Keratinocyte (primary cell): ENCODE data around the gene DUSP3. TPM values are rescaled to one million over a fixed set of nuclear protein-coding genes. Genes with fewer than 3 reads are reported as not detected.
A peak's percentile ranks its signal among the peaks of the same experiment; 100 is the strongest.

Experiments used
- DNase-seq: peaks from one replicate; pipeline ENCODE4 v3.0.0-alpha.2; 2011; ENCODE audit warnings: low read depth, missing footprints, low spot score
- FAIRE-seq: peaks from 2 replicates; lab custom pipeline; 2011; peaks lifted over from hg19 to GRCh38; lab: Jason Lieb, UNC
- H2AFZ ChIP-seq: 2 replicates; pipeline ENCODE4 v1.6.0; 2012; ENCODE audit warnings: low read length, control low read depth, inconsistent platforms; ENCODE audit not compliant: control insufficient read depth
- H3K27ac ChIP-seq: 2 replicates; pipeline ENCODE4 v1.5.1; 2011; ENCODE audit warnings: low read length; ENCODE audit not compliant: control insufficient read depth, insufficient read depth
- H3K27me3 ChIP-seq: 3 replicates; pipeline ENCODE4 v1.6.0; 2011; ENCODE audit warnings: low read length; ENCODE audit not compliant: control insufficient read depth, insufficient read depth; ENCODE audit errors: extremely low read depth
- H3K36me3 ChIP-seq, 2 experiments: 2 replicates in 1 of 2; 3 replicates in 1 of 2; pipeline ENCODE4 v1.5.1; 2011; ENCODE audit warnings: low read length in 2 of 2, mild to moderate bottlenecking in 1 of 2; ENCODE audit not compliant: control insufficient read depth in 2 of 2, insufficient read depth in 2 of 2; ENCODE audit errors: extremely low read depth in 1 of 2
- H3K4me1 ChIP-seq: 3 replicates; pipeline ENCODE4 v1.5.1; 2011; ENCODE audit warnings: low read length; ENCODE audit not compliant: control insufficient read depth, insufficient read depth; ENCODE audit errors: extremely low read depth
- H3K4me2 ChIP-seq: 3 replicates; pipeline ENCODE4 v1.6.0; 2011; ENCODE audit warnings: low read depth, low read length; ENCODE audit not compliant: control insufficient read depth, insufficient read depth; ENCODE audit errors: extremely low read depth
- H3K4me3 ChIP-seq, 3 experiments: fragments of 200-600 bp in 1 of 3; sonication (generic) in 1 of 3; 2 replicates in 2 of 3; 3 replicates in 1 of 3; pipeline ENCODE4 v1.5.1; 2011 to 2016; ENCODE audit warnings: low read length in 3 of 3, mild to moderate bottlenecking in 3 of 3, control low read depth in 2 of 3, inconsistent platforms in 1 of 3, low read depth in 1 of 3, mixed read lengths in 1 of 3, mixed run types in 1 of 3, moderate library complexity in 1 of 3; ENCODE audit not compliant: control insufficient read depth in 2 of 3, insufficient read depth in 2 of 3; ENCODE audit errors: extremely low read depth in 1 of 3
- H3K79me2 ChIP-seq: 2 replicates; pipeline ENCODE4 v1.6.0; 2012; ENCODE audit warnings: low read length; ENCODE audit not compliant: control insufficient read depth, insufficient read depth
- H3K9ac ChIP-seq: 3 replicates; pipeline ENCODE4 v1.6.0; 2011; ENCODE audit warnings: low read length; ENCODE audit not compliant: control insufficient read depth, insufficient read depth; ENCODE audit errors: extremely low read depth
- H3K9me1 ChIP-seq: 3 replicates; pipeline ENCODE4 v1.6.0; 2011; ENCODE audit warnings: low read length; ENCODE audit not compliant: control insufficient read depth, insufficient read depth; ENCODE audit errors: extremely low read depth
- H3K9me3 ChIP-seq: 2 replicates; pipeline ENCODE4 v1.5.1; 2012; ENCODE audit warnings: low read depth, low read length; ENCODE audit not compliant: control insufficient read depth
- H4K20me1 ChIP-seq: 3 replicates; pipeline ENCODE4 v1.6.0; 2011; ENCODE audit warnings: low read length; ENCODE audit not compliant: control insufficient read depth, insufficient read depth; ENCODE audit errors: extremely low read depth
- CTCF ChIP-seq, 3 experiments: IDR thresholded peaks in 1 of 3; conservative IDR thresholded peaks in 1 of 3; optimal IDR thresholded peaks in 1 of 3; 2 replicates in 2 of 3; 3 replicates in 1 of 3; pipeline versions ENCODE3 to v1.5.1; 2011; ENCODE audit warnings: low read length in 3 of 3, mild to moderate bottlenecking in 3 of 3, moderate library complexity in 2 of 3, control low read depth in 1 of 3, inconsistent platforms in 1 of 3; ENCODE audit not compliant: insufficient read depth in 2 of 3; ENCODE audit errors: extremely low read depth in 1 of 3
- EZH2 ChIP-seq: IDR thresholded peaks from one replicate; pipeline ENCODE4 v1.6.1; 2012; ENCODE audit warnings: inconsistent platforms, mild to moderate bottlenecking, low read length, moderate library complexity
- dilution Hi-C: fragments of 300-500 bp; cut with MboI; formaldehyde crosslinking; loops from one replicate; pipeline ENCODE4 v1.7.0; 2020; ENCODE audit warnings: low sequenced_read_pairs; ENCODE audit not compliant: extremely low pct_ligation_motif_present
- polyA plus RNA-seq, 5 experiments: library from polyadenylated mRNA; depleted of rRNA in 3 of 5; stranded (reverse) in 3 of 5; stranded (forward) in 1 of 5; unstranded in 1 of 5; fragments of >200 nt; gene quantifications; 1 replicate in 1 of 5; 2 replicates in 3 of 5; 3 replicates in 1 of 5; pipeline versions ENCODE4 v1.2.1 to v1.2.3, GENCODE V29; 2011 to 2012; ENCODE audit warnings: missing spikeins in 2 of 5, low read depth in 1 of 5, low replicate concordance in 1 of 5

The DUSP3 gene
- polyA plus RNA-seq, 1 donor (not counting 4 experiments of a cell fraction or from before 2014, with no cell fraction given), result 39.2 TPM

GRCh38 chr17:43733956-43734355, 44.8 kb downstream of the DUSP3 start:
- TF ChIP-seq CTCF (optimal IDR thresholded peaks at IDR 0.05 in 1 of 3, IDR thresholded peaks at IDR 0.05 in 1 of 3, conservative IDR thresholded peaks at IDR 0.05 in 1 of 3; ENCODE audit: extremely low read depth in 1 of 3, insufficient read depth in 2 of 3, low read length in 3 of 3) (no peak), EZH2 (no peak)
- H3K4me2 ChIP-seq, result no peak overlapping the region
- FAIRE-seq, result no peak

DNA sequence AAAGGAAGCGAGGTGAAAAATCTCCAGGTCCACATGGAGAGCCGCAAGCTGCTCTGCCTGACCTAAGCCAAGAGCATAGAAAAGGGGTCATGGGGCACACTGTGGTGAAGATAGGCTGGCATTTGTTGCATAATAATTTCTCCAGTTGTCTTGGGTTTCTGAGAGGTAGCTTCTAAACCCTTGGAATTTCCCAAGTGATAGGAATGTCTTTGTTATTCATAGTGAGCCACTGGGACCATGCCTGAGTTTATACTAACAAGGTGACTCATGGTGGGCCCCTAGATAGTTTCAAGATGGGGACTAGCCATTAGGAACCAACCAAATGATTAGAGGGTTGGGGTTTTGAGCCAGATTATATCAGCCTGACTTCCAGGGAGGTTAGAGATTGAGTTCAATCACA, 45.8 kb downstream of the DUSP3 start:
- peaks cover 16% of the 10 kb centered on the region for H3K4me1 ChIP-seq
- no peaks in the 10 kb centered on the region for H4K20me1 ChIP-seq
- peak; percentile 30 for DNase-seq
- no peaks in the 10 kb centered on the region for H3K9me1 ChIP-seq
- H3K9ac ChIP-seq, result no peak overlapping the region
- no peak overlapping the region for H3K27ac ChIP-seq
- no peak overlapping the region for H2AFZ ChIP-seq
- no peaks in the 10 kb centered on the region for H3K27me3 ChIP-seq
- FAIRE-seq, result no peak
- TF ChIP-seq EZH2 (no peak), CTCF (optimal IDR thresholded peaks at IDR 0.05 in 1 of 3, IDR thresholded peaks at IDR 0.05 in 1 of 3, conservative IDR thresholded peaks at IDR 0.05 in 1 of 3; ENCODE audit: extremely low read depth in 1 of 3, insufficient read depth in 2 of 3, low read length in 3 of 3) (no peak)
- no peaks in the 10 kb centered on the region for H3K9me3 ChIP-seq
- no peak overlapping the region for H3K4me2 ChIP-seq
- dilution Hi-C loops, result no loop called here
- H3K79me2 ChIP-seq, result no peaks in the 10 kb centered on the region
- no peak overlapping the region for H3K4me3 ChIP-seq
- H3K36me3 ChIP-seq, result no peaks in the 10 kb centered on the region

More at GRCh38 chr17:43733956-43734355, 44.8 kb downstream of the DUSP3 start:
- H3K4me1 ChIP-seq, result peaks cover 16% of the 10 kb centered on the region
- H3K79me2 ChIP-seq, result no peaks in the 10 kb centered on the region
- no peak for DNase-seq
- H2AFZ ChIP-seq, result no peak overlapping the region
- no peaks in the 10 kb centered on the region for H3K9me3 ChIP-seq
- no peaks in the 10 kb centered on the region for H4K20me1 ChIP-seq
- no peak overlapping the region for H3K9ac ChIP-seq
- H3K27ac ChIP-seq, result no peak overlapping the region
- dilution Hi-C loops, result no loop called here
- H3K4me3 ChIP-seq, result no peak overlapping the region
- H3K9me1 ChIP-seq, result no peaks in the 10 kb centered on the region
- no peaks in the 10 kb centered on the region for H3K27me3 ChIP-seq
- H3K36me3 ChIP-seq, result no peaks in the 10 kb centered on the region
